H1 (cell line): ENCODE results near the gene AK6. TPM values are rescaled to one million over a fixed set of nuclear protein-coding genes. Genes with fewer than 3 reads are reported as not detected.
A peak's percentile ranks its signal among the peaks of the same experiment; 100 is the strongest.

ENCODE experiments used
- BACH1 ChIP-seq: IDR thresholded peaks from 2 replicates; pipeline ENCODE4 v1.6.1; 2012; ENCODE audit warnings: low read length, improper control_type of control experiment
- CEBPB ChIP-seq: IDR thresholded peaks from 2 replicates; pipeline ENCODE4 v1.6.1; 2012; ENCODE audit warnings: low read depth, low read length
- HDAC2 ChIP-seq, 2 experiments: fragments of 300-600 bp in 1 of 2; sonication (generic) in 1 of 2; IDR thresholded peaks; 2 replicates each; pipeline ENCODE4 v1.6.1; 2011 to 2012; ENCODE audit warnings: low read depth in 2 of 2, low read length in 2 of 2, mild to moderate bottlenecking in 2 of 2, moderate library complexity in 2 of 2, borderline replicate concordance in 1 of 2, inconsistent platforms in 1 of 2
- SAP30 ChIP-seq: fragments of 300-600 bp; sonication (generic); IDR thresholded peaks from 2 replicates; pipeline ENCODE4 v1.7.1; 2012; ENCODE audit warnings: low read length, moderate library complexity, mild to moderate bottlenecking, inconsistent platforms; ENCODE audit not compliant: insufficient read depth, insufficient replicate concordance
- TCF12 ChIP-seq: IDR thresholded peaks from 2 replicates; pipeline ENCODE4 v1.6.1; 2011; ENCODE audit warnings: low read depth, mild to moderate bottlenecking, low read length
- polyA plus RNA-seq, 7 experiments: library from polyadenylated mRNA; depleted of rRNA in 3 of 7; stranded (reverse) in 5 of 7; unstranded in 2 of 7; fragments of >200 nt in 5 of 7; fragments of 200-250 nt in 2 of 7; gene quantifications; 1 replicate in 5 of 7; 2 replicates in 1 of 7; 4 replicates in 1 of 7; pipeline versions ENCODE4 v1.2.1 to v1.2.3, GENCODE V29; 2011 to 2013; ENCODE audit warnings: missing spikeins in 2 of 7, mixed read lengths in 2 of 7
- total RNA-seq: library from RNA; stranded (reverse); fragmentation: NEBNext Ultra II Directional; extraction: Animal tissue kit (Norgen Biotek cat#: 25700); gene quantifications from 2 replicates; pipeline ENCODE4 v1.2.1, GENCODE V29; 2021
- TF ChIP-seq, protein P1 (sequence below): IDR thresholded peaks from 2 replicates; pipeline ENCODE4 v1.6.1; 2012; ENCODE audit warnings: inconsistent platforms

AK6 gene
- total and polyA plus RNA-seq, 2 of the 8 experiments (the other 6 are each of a cell fraction or from before 2014, with no cell fraction given) = 22.5 to 51.2 TPM

GRCh38 chr5:69369340-69370121 is at the start of gene AK6, which contains the start of the genes RAD17 and TAF9 (continued):
- TF ChIP-seq, protein P1, sequence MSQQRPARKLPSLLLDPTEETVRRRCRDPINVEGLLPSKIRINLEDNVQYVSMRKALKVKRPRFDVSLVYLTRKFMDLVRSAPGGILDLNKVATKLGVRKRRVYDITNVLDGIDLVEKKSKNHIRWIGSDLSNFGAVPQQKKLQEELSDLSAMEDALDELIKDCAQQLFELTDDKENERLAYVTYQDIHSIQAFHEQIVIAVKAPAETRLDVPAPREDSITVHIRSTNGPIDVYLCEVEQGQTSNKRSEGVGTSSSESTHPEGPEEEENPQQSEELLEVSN = peak; percentile 85
- TF ChIP-seq SAP30 (peak; percentile 28), CEBPB (no peak), BACH1 (no peak), HDAC2 (IDR thresholded peaks at IDR 0.05; ENCODE audit: borderline replicate concordance in 1 of 2, low read depth in 2 of 2, low read length in 2 of 2) (0 out of 4 replicates have a peak, but pooled peaks of 1 of the 2 experiments have one; percentile 10), TCF12 (peak; percentile 56; the same call in 1 of the 2 replicates)
